CD4-positive, alpha-beta T cell (primary cell): ENCODE results near the gene LMBR1. TPM values are rescaled to one million over a fixed set of nuclear protein-coding genes. Genes with fewer than 3 reads are reported as not detected.
"Not testable (repeated sequence)": the region's sequence is repeated elsewhere in the genome, so short reads cannot be mapped to it uniquely, and the experiment has no call there.

Source experiments
- ATAC-seq: fragments of 200-7000 bp; cut with Tn5 transposase; one replicate; pipeline ENCODE4 v1.10.0; 2022; ENCODE audit warnings: mild to moderate bottlenecking; ENCODE audit not compliant: poor library complexity
- CTCF ChIA-PET: fragments of 350-600 bp; sonication (Branson Sonifier 250); formaldehyde crosslinking; loops from one replicate; lab custom pipeline; 2021; ENCODE audit warnings: antibody characterized with exemption, inconsistent platforms; lab: Charles Lee
- POLR2A ChIA-PET: fragments of 350-600 bp; sonication (Branson Sonifier 250); formaldehyde crosslinking; loops from one replicate; lab custom pipeline; 2021; ENCODE audit warnings: antibody characterized with exemption, inconsistent platforms; lab: Charles Lee
- DNase-seq, 14 experiments: peaks; one replicate each; pipeline ENCODE4 v3.0.0-alpha.2; 2013 to 2020; ENCODE audit warnings: mixed read lengths in 2 of 14
- H3K27ac ChIP-seq, 2 donors: one replicate each; pipeline versions ENCODE4 v1.5.1 to v1.7.0; 2013; ENCODE audit warnings: low read length in 2 of 2, low read depth in 1 of 2, mild to moderate bottlenecking in 1 of 2
- H3K27me3 ChIP-seq, 2 experiments: 1 replicate in 1 of 2; 2 replicates in 1 of 2; pipeline versions ENCODE4 v1.6.1 to v1.7.0; 2013; ENCODE audit warnings: low read length in 2 of 2, control low read depth in 1 of 2, mild to moderate bottlenecking in 1 of 2, moderate library complexity in 1 of 2; ENCODE audit not compliant: insufficient read depth in 2 of 2, control insufficient read depth in 1 of 2
- H3K36me3 ChIP-seq: one replicate; pipeline ENCODE4 v1.6.1; 2013; ENCODE audit warnings: low read length, control low read depth; ENCODE audit not compliant: insufficient read depth
- H3K4me1 ChIP-seq: one replicate; pipeline ENCODE4 v1.6.1; 2013; ENCODE audit warnings: low read length, control low read depth; ENCODE audit not compliant: insufficient read depth
- H3K4me3 ChIP-seq: one replicate; pipeline ENCODE4 v1.5.1; 2013; ENCODE audit warnings: mild to moderate bottlenecking, low read length, moderate library complexity
- H3K9me3 ChIP-seq, 2 experiments: 1 replicate in 1 of 2; 2 replicates in 1 of 2; pipeline versions ENCODE4 v1.6.1 to v1.7.0; 2013; ENCODE audit warnings: low read length in 2 of 2, mild to moderate bottlenecking in 2 of 2, control low read depth in 1 of 2, moderate library complexity in 1 of 2; ENCODE audit not compliant: control insufficient read depth in 1 of 2, insufficient read depth in 1 of 2
- H3K27ac Mint-ChIP-seq: one replicate; pipeline ENCODE4 v1.8.0; 2020; ENCODE audit warnings: mixed read lengths
- H3K27me3 Mint-ChIP-seq: one replicate; pipeline ENCODE4 v1.8.0; 2021; ENCODE audit warnings: mixed read lengths
- H3K36me3 Mint-ChIP-seq: one replicate; pipeline ENCODE4 v1.8.0; 2021; ENCODE audit warnings: low read depth, mixed read lengths
- H3K4me1 Mint-ChIP-seq: one replicate; pipeline ENCODE4 v1.8.0; 2021; ENCODE audit warnings: low read depth, mixed read lengths
- H3K4me3 Mint-ChIP-seq: one replicate; pipeline ENCODE4 v1.8.0; 2020; ENCODE audit warnings: mild to moderate bottlenecking, mixed read lengths
- H3K9me3 Mint-ChIP-seq: one replicate; pipeline ENCODE4 v1.8.0; 2020; ENCODE audit warnings: mixed read lengths
- intact Hi-C, 2 experiments: fragments of 100-400 bp; cut with DNase I in 1 of 2; cut with micrococcal nuclease in 1 of 2; formaldehyde crosslinking; loops; one replicate each; pipeline versions ENCODE4 v1.15.1 to v1.9.0; 2023 to 2025; cut with DNase I, micrococcal nuclease
- total RNA-seq, 174 experiments: library from RNA in 2 of 174; stranded (reverse) in 2 of 174; gene quantifications; one replicate each; pipeline ENCODE4 v1.2.3 and lab custom pipeline; 2021 to 2026
- TF ChIP-seq, protein P1 (sequence below): fragments of 200-600 bp; IDR thresholded peaks from one replicate; pipeline ENCODE4 v1.8.0; 2022; ENCODE audit warnings: antibody characterized with exemption, mild to moderate bottlenecking

LMBR1 gene
- total RNA-seq, 2 experiments from 2014 or later, result 61.6 to 61.9 TPM

DNA sequence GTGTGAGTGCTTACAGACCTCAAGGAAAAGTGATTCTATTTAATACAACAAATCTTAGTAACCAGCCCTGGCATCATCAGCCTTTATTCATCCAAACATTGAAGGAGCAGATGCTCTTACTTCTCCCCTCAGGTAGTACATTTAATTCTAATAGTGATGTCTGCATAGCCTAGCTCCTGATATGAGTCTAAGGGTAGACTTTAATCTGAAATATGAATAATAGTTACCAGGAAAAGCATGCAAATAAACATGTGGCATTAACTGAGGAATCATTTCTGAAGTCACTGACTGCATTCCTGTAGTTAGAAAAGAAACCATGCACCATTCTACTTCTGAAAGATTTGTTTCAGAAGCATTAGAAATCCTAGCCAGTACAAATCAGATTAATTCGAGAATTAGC, 25.7 kb upstream of the LMBR1 start:
- peaks cover 3% of the 10 kb centered on the region for H3K36me3 Mint-ChIP-seq
- H3K27me3 ChIP-seq, result peaks cover 0 to 21% of the 10 kb centered on the region in 2 experiments
- H3K4me1 ChIP-seq, result peaks cover 40% of the 10 kb centered on the region
- H3K27me3 Mint-ChIP-seq, result peaks cover 43% of the 10 kb centered on the region
- H3K9me3 Mint-ChIP-seq, result no peaks in the 10 kb centered on the region
- peaks cover 18% of the 10 kb centered on the region for H3K4me1 Mint-ChIP-seq
- ATAC-seq, result no peak
- no peaks in the 10 kb centered on the region for H3K36me3 ChIP-seq
- H3K27ac Mint-ChIP-seq, result no peak overlapping the region
- H3K4me3 ChIP-seq, result no peak overlapping the region
- intact Hi-C loops, result no loop called here
- no peak for DNase-seq
- H3K4me3 Mint-ChIP-seq, result no peak overlapping the region
- TF ChIP-seq, protein P1, sequence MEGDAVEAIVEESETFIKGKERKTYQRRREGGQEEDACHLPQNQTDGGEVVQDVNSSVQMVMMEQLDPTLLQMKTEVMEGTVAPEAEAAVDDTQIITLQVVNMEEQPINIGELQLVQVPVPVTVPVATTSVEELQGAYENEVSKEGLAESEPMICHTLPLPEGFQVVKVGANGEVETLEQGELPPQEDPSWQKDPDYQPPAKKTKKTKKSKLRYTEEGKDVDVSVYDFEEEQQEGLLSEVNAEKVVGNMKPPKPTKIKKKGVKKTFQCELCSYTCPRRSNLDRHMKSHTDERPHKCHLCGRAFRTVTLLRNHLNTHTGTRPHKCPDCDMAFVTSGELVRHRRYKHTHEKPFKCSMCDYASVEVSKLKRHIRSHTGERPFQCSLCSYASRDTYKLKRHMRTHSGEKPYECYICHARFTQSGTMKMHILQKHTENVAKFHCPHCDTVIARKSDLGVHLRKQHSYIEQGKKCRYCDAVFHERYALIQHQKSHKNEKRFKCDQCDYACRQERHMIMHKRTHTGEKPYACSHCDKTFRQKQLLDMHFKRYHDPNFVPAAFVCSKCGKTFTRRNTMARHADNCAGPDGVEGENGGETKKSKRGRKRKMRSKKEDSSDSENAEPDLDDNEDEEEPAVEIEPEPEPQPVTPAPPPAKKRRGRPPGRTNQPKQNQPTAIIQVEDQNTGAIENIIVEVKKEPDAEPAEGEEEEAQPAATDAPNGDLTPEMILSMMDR, result no peak
- POLR2A ChIA-PET, result no interaction called here
- no peaks in the 10 kb centered on the region for H3K9me3 ChIP-seq
- CTCF ChIA-PET, result no interaction called here
- no peak overlapping the region for H3K27ac ChIP-seq

DNA sequence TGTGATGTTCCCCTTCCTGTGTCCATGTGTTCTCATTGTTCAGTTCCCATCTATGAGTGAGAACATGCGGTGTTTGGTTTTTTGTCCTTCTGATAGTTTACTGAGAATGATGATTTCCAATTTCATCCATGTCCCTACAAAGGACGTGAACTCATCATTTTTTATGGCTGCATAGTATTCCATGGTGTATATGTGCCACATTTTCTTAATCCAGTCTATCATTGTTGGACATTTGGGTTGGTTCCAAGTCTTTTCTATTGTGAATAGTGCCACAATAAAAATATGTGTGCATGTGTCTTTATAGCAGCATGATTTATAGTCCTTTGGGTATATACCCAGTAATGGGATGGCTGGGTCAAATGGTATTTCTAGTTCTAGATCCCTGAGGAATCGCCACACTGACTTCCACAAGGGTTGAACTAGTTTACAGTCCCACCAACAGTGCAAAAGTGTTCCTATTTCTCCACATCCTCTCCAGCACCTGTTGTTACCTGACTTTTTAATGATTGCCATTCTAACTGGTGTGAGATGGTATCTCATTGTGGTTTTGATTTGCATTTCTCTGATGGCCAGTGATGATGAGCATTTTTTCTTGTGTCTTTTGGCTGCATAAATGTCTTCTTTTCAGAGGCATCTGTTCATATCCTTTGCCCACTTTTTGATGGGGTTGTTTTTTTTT, 16.7 kb upstream of the LMBR1 start:
- H3K27ac ChIP-seq, H3K9me3 ChIP-seq, H3K4me1 ChIP-seq, H3K4me3 Mint-ChIP-seq, H3K9me3 Mint-ChIP-seq, H3K36me3 ChIP-seq, H3K36me3 Mint-ChIP-seq, H3K4me3 ChIP-seq, POLR2A ChIA-PET, H3K27me3 ChIP-seq, H3K27ac Mint-ChIP-seq, DNase-seq, CTCF ChIA-PET, ATAC-seq, H3K4me1 Mint-ChIP-seq: not testable (repeated sequence)
- intact Hi-C loops, result loop anchor here in 1 of 2 experiments (5.0 kb wide), 1 partner anchor 343 kb away; no protein-coding TSS in a partner anchor
- H3K27me3 Mint-ChIP-seq, result peaks cover 17% of the 10 kb centered on the region

DNA sequence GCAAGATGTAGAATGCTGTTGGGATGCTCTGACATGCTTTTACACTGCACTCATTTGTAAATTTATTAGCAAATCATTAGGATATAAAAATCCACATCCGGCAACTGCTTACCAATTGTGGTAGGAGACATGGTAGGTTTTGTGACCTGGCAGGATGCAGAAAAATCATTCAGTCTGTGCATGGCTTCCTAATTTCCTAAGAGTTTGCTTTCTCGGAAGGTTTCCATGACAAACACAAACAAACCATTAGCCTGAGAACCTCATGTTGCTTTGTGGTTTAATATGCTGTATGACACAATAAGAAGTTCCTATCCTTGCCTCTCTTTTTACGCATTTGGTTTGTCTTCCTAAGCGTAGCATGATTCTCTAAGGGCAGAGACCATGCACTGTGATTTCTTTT, 14.7 kb upstream of the LMBR1 start:
- Histone ChIP-seq H3K27me3 (no peaks in the 10 kb centered on the region), H3K36me3 (no peaks in the 10 kb centered on the region), H3K4me1 (peaks cover 13% of the 10 kb centered on the region), H3K9me3 (no peaks in the 10 kb centered on the region), H3K4me3 (no peak overlapping the region), H3K27ac (no peak overlapping the region)
- intact Hi-C loops, result loop anchor here in 1 of 2 experiments (5.0 kb wide), 1 partner anchor 345 kb away; no protein-coding TSS in a partner anchor
- ATAC-seq (no peak), DNase-seq (no peak)
- Mint-ChIP-seq H3K27me3 (peaks cover 12% of the 10 kb centered on the region), H3K9me3 (no peaks in the 10 kb centered on the region), H3K27ac (no peak overlapping the region), H3K36me3 (no peaks in the 10 kb centered on the region), H3K4me1 (peaks cover 14% of the 10 kb centered on the region), H3K4me3 (no peak overlapping the region)
- TF ChIP-seq, protein P1, result no peak
- POLR2A ChIA-PET, result no interaction called here
- CTCF ChIA-PET, result no interaction called here
